Activated T-cell treated with anti-CD3 and anti-CD28 coated beads, Interleukin-2, amount 50 U/mL, for 4 hours (primary cell): ENCODE results near the gene SGK1. TPM values are rescaled to one million over a fixed set of nuclear protein-coding genes. Genes with fewer than 3 reads are reported as not detected.
A peak's percentile ranks its signal among the peaks of the same experiment; 100 is the strongest.

Source experiments
- ATAC-seq, 2 donors: fragments of 200-7000 bp; cut with Tn5 transposase; one replicate each; pipeline ENCODE4 v1.10.0; 2021
- DNase-seq: peaks from one replicate; pipeline ENCODE4 v3.0.0-alpha.2; 2020
- H3K27me3 Mint-ChIP-seq: one replicate; pipeline ENCODE4 v1.8.0; 2021; ENCODE audit warnings: low read depth, mixed read lengths
- H3K36me3 Mint-ChIP-seq: one replicate; pipeline ENCODE4 v1.8.0; 2022; ENCODE audit warnings: mixed read lengths; ENCODE audit not compliant: insufficient read depth
- H3K4me1 Mint-ChIP-seq: one replicate; pipeline ENCODE4 v1.8.0; 2021; ENCODE audit warnings: low read depth, mixed read lengths
- H3K4me3 Mint-ChIP-seq: one replicate; pipeline ENCODE4 v1.8.0; 2021; ENCODE audit warnings: mild to moderate bottlenecking, moderate library complexity, mixed read lengths
- H3K9me3 Mint-ChIP-seq: one replicate; pipeline ENCODE4 v1.8.0; 2021; ENCODE audit warnings: mixed read lengths
- total RNA-seq, 3 donors: library from RNA; stranded (reverse); gene quantifications; one replicate each; pipeline ENCODE4 v1.2.1, GENCODE V29; 2021

The SGK1 gene
- total RNA-seq, 3 donors from 2014 or later: 26.4 to 40.4 (median 36.9) TPM

- DNase-seq: no peak
- Mint-ChIP-seq H3K9me3 (peaks cover 4% of the 10 kb centered on the region), H3K27me3 (peaks cover 11% of the 10 kb centered on the region), H3K36me3 (no peaks in the 10 kb centered on the region), H3K4me3 (no peak overlapping the region), H3K4me1 (no peaks in the 10 kb centered on the region)
- no peak for ATAC-seq
Observed at GRCh38 chr6:134134654-134135053, 183.3 kb downstream of the SGK1 start.

- H3K36me3 Mint-ChIP-seq: no peaks in the 10 kb centered on the region
- ATAC-seq (no peak), DNase-seq (no peak)
- H3K4me3 Mint-ChIP-seq: no peak overlapping the region
- H3K27me3 Mint-ChIP-seq: peaks cover 11% of the 10 kb centered on the region
- H3K9me3 Mint-ChIP-seq: peaks cover 4% of the 10 kb centered on the region
- H3K4me1 Mint-ChIP-seq: no peaks in the 10 kb centered on the region
Observed at GRCh38 chr6:134132494-134133141, 185.3 kb downstream of the SGK1 start.

GRCh38 chr6:134131530-134132139, 186.3 kb downstream of the SGK1 start:
- Mint-ChIP-seq H3K4me1 (no peaks in the 10 kb centered on the region), H3K36me3 (no peaks in the 10 kb centered on the region), H3K27me3 (peaks cover 4% of the 10 kb centered on the region), H3K9me3 (peaks cover 4% of the 10 kb centered on the region), H3K4me3 (no peak overlapping the region)
- ATAC-seq (peak; percentile 41 to 51), DNase-seq (no peak)

GRCh38 chr6:134128146-134128545, 189.8 kb downstream of the SGK1 start:
- Mint-ChIP-seq H3K27me3 (peaks cover 2% of the 10 kb centered on the region), H3K36me3 (no peaks in the 10 kb centered on the region), H3K9me3 (peaks cover 4% of the 10 kb centered on the region), H3K4me1 (no peaks in the 10 kb centered on the region), H3K4me3 (no peak overlapping the region)
- ATAC-seq (no peak), DNase-seq (no peak)

- Mint-ChIP-seq H3K4me3 (no peak overlapping the region), H3K4me1 (no peaks in the 10 kb centered on the region), H3K27me3 (peaks cover 2% of the 10 kb centered on the region), H3K9me3 (no peaks in the 10 kb centered on the region), H3K36me3 (no peaks in the 10 kb centered on the region)
- DNase-seq (peak; percentile 9), ATAC-seq (peak; percentile 85 to 96)
Observed at GRCh38 chr6:134123666-134124208, 194.2 kb downstream of the SGK1 start.

GRCh38 chr6:134122775-134123174, 195.1 kb downstream of the SGK1 start:
- Mint-ChIP-seq H3K27me3 (peaks cover 2% of the 10 kb centered on the region), H3K36me3 (no peaks in the 10 kb centered on the region), H3K4me3 (no peak overlapping the region), H3K9me3 (no peaks in the 10 kb centered on the region), H3K4me1 (no peaks in the 10 kb centered on the region)
- ATAC-seq (no peak), DNase-seq (no peak)

- Mint-ChIP-seq H3K4me3 (no peak overlapping the region), H3K9me3 (no peaks in the 10 kb centered on the region), H3K36me3 (no peaks in the 10 kb centered on the region), H3K4me1 (no peaks in the 10 kb centered on the region), H3K27me3 (peaks cover 3% of the 10 kb centered on the region)
- DNase-seq (no peak), ATAC-seq (no peak)
Observed at GRCh38 chr6:134119486-134119885, 198.4 kb downstream of the SGK1 start.
